GM12891 (cell line): Measurements from ENCODE around the gene SLC35B4.

Source experiments
- DNase-seq: peaks from one replicate; pipeline ENCODE4 v3.0.0; 2011; ENCODE audit warnings: low spot score; ENCODE audit not compliant: insufficient read length
- FAIRE-seq: peaks from 2 replicates; lab custom pipeline; 2011; peaks lifted over from hg19 to GRCh38; lab: Jason Lieb, UNC
- PAX5 ChIP-seq: IDR thresholded peaks from 2 replicates; pipeline ENCODE4 v1.6.1; 2011; ENCODE audit warnings: low read length, moderate library complexity, mild to moderate bottlenecking; ENCODE audit not compliant: insufficient read depth, severe bottlenecking
- POLR2A ChIP-seq: IDR thresholded peaks from 2 replicates; pipeline ENCODE4 v1.6.1; 2011; ENCODE audit warnings: low read depth, low read length, control low read depth
- POLR2AphosphoS5 ChIP-seq: IDR thresholded peaks from 2 replicates; pipeline ENCODE4 v1.6.1; 2011; ENCODE audit warnings: low read depth, low read length, control low read depth
- POU2F2 ChIP-seq: IDR thresholded peaks from 2 replicates; pipeline ENCODE4 v1.6.1; 2011; ENCODE audit warnings: low read depth, mild to moderate bottlenecking, control low read depth, low read length, moderate library complexity
- SPI1 ChIP-seq: IDR thresholded peaks from 2 replicates; pipeline ENCODE4 v1.6.1; 2011; ENCODE audit warnings: low read depth, low read length, control low read depth
- TAF1 ChIP-seq: IDR thresholded peaks from 2 replicates; pipeline ENCODE4 v1.6.1; 2011; ENCODE audit warnings: low read depth, low read length, control low read depth

The SLC35B4 gene

DNA sequence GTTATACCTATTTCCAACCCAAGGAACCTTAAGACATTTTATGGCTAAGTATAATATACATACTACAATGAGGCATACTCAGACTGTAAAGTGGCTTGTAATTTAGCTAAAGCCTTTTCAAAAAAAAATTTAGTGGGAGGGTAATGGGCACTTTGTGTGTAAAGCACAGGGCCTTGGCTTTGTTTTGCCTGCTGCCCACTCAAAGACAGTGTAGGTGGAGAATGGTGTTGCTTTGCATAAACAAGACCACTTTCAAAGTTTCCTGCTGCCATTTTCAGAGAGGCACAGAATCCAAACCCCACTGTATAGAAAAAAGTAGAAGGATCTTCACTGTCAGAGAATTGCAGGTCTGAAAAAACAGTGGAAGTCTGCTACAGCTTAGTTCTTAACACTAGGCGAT, 21.2 kb upstream of the SLC35B4 start:
- TF ChIP-seq POLR2A: no peak
- TF ChIP-seq POLR2AphosphoS5: no peak
- no peak for TF ChIP-seq SPI1
- TF ChIP-seq PAX5: no peak
- no peak for TF ChIP-seq POU2F2
- no peak for TF ChIP-seq TAF1
- FAIRE-seq (no peak), DNase-seq (no peak)

- TF ChIP-seq POU2F2 (no peak), PAX5 (no peak), POLR2A (no peak), TAF1 (no peak), POLR2AphosphoS5 (no peak), SPI1 (no peak)
- DNase-seq: no peak
- no peak for FAIRE-seq
These were observed 17.7 kb upstream of the SLC35B4 start for GRCh38 chr7:134334408-134334807.

- DNase-seq: no peak
- TF ChIP-seq TAF1 (no peak), POLR2A (no peak), PAX5 (no peak), POU2F2 (no peak), POLR2AphosphoS5 (no peak), SPI1 (no peak)
- FAIRE-seq: no peak
These were observed 17.2 kb upstream of the SLC35B4 start for GRCh38 chr7:134333943-134334342.

DNA sequence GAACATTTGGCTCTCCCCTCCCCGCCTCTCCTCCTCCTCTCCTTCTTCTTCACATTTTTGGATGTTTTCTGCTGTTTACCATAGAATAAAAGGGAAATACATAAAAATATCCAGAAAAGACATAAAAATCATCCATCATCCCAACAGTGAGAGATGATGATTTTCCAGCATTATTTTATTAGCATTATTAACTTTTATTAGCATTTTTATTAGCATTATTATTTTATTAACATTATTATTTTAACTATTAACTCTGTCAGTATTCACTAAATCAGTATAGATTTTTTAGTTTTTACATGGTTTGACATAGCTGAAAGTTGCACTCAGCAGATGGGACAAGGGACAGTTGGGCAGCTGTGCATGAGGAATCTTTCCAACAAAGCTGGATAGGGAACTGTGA, 16.2 kb upstream of the SLC35B4 start:
- no peak for DNase-seq
- no peak for FAIRE-seq
- TF ChIP-seq SPI1: no peak

DNA sequence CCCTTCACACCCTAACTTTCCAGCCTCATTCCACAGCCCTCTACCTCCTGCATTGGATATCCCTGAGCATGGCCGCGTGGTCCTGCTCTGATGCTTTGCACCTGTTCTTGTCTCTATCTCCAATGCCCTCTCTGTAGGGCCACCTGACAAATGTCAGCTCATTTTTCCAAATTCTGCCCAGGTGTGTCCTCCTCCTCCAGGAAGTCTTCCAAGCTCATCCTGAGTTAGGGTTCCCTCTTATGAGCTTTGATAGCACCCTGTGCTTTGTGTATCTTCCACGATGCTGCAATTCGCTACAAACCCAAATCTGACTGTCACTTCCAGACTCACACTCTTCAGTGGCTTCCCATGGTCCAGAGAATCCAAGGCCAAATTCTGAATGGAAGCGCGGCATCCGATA, 14.7 kb upstream of the SLC35B4 start:
- DNase-seq: no peak
- FAIRE-seq: no peak
- TF ChIP-seq POLR2AphosphoS5: no peak
- no peak for TF ChIP-seq POLR2A
- TF ChIP-seq POU2F2: no peak
- TF ChIP-seq PAX5: no peak
- no peak for TF ChIP-seq SPI1
- no peak for TF ChIP-seq TAF1

- no peak for FAIRE-seq
- TF ChIP-seq PAX5 (no peak), POLR2AphosphoS5 (no peak), TAF1 (no peak), POLR2A (no peak), POU2F2 (no peak), SPI1 (no peak)
- no peak for DNase-seq
These were observed 14.2 kb upstream of the SLC35B4 start for GRCh38 chr7:134330974-134331373.

DNA sequence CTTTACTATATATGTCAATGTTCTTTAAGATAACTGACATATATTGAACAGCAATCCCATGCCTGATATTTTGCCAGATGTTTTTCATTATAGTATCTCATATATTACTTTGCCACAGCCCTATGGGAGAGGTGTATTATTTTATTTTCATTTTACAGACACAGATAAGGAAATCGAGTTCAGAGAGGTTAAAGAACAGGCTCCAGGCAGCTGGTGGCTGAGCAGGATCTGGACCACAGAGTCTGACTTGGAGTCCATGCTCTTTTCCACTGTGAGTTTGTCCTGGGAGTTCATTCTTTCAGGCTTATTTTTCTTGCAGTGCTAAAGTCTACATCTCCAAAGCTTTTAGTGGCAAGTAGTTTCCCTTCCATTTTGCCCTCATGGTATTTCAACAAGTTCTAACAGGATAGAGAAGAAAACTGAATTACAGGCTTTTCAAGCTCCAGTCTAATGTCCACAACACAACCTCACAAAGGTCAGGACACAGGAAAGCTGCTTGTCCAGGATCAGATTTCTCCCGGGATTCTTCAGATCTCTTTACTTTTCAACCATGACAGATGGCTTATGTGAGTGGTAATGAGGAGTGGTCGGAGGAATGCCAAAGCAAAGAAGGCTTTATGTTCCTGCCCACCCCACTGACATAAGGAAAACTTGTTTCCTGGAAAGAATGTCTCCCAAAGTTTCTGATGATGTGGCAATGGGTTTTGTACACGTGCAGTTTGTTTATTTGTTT, 13.1 kb upstream of the SLC35B4 start:
- DNase-seq (no peak), FAIRE-seq (no peak)
- TF ChIP-seq POU2F2 (no peak), SPI1 (no peak), POLR2AphosphoS5 (no peak), TAF1 (no peak), POLR2A (no peak), PAX5 (no peak)

- TF ChIP-seq POU2F2 (no peak), PAX5 (no peak), POLR2AphosphoS5 (no peak), SPI1 (no peak), TAF1 (no peak)
- no peak for FAIRE-seq
- no peak for DNase-seq
These were observed 12.2 kb upstream of the SLC35B4 start for GRCh38 chr7:134328900-134329299.

GRCh38 chr7:134327896-134328295, 11.2 kb upstream of the SLC35B4 start:
- TF ChIP-seq POLR2AphosphoS5 (no peak), TAF1 (no peak), PAX5 (no peak), POLR2A (no peak), SPI1 (no peak), POU2F2 (no peak)
- FAIRE-seq: peak; percentile 86
- no peak for DNase-seq

DNA sequence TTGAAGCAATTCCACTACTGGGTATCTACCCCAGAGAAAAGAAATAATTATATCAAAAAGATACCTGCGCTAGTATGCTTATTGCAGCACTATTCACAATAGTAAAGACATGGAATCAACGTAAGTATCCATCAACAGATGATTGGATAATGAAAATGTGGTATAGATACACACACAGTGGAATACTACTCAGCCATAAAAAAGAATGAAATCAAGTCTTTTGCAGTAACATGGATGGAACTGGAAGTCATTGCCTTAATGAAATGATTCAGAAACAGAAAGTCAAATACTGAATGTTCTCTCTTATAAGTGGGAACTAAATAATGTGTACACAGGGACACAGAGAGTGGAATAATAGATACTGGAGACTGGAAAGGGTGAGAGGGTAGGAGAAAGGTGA, 7.4 kb upstream of the SLC35B4 start:
- no peak for FAIRE-seq
- no peak for TF ChIP-seq TAF1
- TF ChIP-seq POLR2AphosphoS5: no peak
- no peak for TF ChIP-seq SPI1
- TF ChIP-seq PAX5: no peak
- no peak for TF ChIP-seq POU2F2
- TF ChIP-seq POLR2A: no peak
- no peak for DNase-seq
